GM19328 (cell line): ENCODE measurements around the gene POLN.

ENCODE experiments used
- ATAC-seq: cut with Tn5 transposase; IDR thresholded peaks from one replicate; pipeline ENCODE4 v1.9.1; 2021; ENCODE audit warnings: mild to moderate bottlenecking, moderate library complexity; ENCODE audit not compliant: unreplicated experiment

Gene POLN

DNA sequence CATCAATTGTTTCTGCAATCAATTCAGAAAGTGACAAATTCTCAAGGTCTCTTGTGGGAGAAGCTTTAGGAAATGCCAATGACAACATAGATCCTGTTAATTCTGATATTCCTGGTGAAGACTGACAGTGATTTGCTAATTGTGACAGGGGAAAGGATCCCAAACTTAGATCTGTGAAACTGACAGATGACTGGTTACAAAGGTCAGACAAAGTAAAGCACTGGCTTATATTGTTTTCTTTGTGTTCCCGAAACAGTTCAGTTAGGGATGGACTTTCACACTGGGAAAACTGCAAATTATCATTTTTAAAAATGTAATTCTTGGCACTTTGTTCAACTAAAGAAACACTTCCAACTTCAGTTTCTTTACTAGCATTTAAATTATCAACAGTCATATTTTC lies 152.7 kb downstream of the POLN start:
- ATAC-seq: no peak

DNA sequence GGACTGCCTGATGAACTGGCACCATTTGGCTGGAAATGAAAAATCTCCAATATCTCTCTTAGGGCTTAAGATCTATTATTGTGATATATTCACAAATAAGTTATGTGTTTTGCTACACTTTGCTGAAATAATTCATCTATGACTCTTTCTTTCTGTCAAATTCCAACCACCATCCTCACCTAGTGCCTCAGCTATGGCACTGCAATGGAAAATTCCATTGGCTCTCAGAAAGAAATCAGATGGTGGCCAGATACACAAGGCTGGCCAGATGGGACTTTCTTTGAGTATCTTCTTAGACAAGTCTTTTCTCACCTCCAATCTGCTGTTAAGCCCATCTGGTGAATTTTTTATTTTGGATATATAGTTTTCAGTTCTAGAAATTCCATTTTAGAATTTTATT lies 154.8 kb downstream of the POLN start:
- ATAC-seq: no peak

DNA sequence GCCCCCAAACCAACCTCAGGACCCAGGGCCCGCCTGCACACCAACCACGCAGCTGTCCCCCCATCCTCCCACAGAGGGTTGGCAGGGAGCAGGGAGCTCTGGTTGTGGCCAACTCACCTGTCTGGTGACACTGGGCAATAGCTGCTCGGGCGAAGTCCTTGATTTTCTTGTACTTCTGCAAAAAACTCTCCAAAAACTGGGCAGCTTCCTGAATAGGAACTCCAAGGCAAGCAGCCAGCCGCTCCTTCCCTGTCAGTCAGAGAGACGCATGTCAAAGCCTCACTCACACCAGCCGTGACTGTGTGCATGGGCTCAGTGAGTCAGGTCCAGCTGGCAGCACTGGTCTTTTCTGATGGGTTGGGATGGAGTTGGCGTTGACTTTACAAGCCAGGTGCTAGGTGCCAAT lies 156.4 kb downstream of the POLN start:
- no peak for ATAC-seq

DNA sequence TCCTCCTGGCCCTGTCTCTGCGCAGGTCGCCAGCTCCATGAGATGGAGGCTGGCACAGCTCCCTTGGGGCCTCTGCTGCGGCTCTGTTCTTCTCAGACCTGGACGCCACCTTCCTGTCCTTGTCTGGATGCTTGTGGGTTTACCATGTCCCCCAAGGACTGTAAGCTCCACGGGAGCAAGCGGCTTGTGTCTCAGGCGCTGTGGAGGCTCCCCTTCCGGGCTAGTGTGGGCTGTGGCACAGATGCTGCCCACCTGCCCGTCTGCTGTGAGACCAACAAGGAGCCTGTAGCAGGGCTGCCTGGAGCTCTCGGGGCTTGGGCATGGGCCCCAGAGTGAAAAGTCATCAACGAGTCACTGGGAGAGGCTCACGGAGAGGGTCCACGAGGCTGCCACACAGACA lies 157.6 kb downstream of the POLN start:
- ATAC-seq: no peak

DNA sequence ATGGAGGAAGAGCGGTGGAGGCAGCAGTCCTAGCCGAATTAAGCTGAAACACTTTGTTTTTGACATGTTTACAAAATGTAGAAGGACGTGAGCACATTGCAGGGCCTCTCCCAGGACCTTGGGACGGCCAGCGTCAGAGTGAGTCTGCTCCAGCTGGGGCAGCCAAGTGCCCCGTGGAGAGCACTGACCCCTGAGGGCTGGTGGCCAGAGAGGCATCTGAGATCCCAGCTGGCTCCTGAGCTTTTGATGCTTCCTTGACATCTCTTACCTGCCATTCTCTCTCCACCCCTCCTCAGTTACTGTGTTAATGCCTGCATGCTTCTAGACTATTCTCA lies 158.1 kb downstream of the POLN start:
- ATAC-seq: no peak

DNA sequence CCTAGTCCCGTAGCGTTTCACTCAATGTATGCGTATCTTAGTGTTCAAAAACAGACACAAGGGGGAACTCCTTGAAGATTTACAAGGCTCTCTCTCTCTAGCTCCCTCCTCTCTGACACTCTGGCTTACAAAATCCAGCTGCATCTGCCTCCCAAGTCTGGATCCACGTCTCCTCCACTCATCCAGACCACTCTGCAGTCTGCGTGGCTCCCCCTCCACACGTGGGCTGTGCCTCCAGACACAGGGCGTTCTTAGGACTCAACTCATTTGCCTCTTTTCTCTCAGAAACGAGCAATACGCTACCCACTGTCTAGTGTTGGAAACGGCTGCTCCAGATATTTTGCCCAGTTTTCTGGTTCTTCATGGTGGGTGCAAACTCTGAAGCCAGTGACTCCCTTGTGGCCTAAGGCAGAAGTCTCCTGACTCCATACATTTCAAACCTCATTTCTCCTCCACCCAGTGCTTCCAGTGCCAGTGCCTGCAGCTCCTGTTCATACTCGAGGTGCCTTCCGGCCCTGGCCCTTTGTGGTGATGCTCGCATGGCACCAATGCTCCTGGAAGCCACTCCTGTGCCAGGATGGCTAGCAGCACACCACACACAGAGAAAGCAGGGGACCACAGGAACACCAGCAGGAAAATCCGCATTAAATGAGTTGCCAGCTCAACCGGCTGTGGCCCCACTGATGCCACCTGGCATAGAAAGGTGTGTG lies 158.7 kb downstream of the POLN start:
- no peak for ATAC-seq

DNA sequence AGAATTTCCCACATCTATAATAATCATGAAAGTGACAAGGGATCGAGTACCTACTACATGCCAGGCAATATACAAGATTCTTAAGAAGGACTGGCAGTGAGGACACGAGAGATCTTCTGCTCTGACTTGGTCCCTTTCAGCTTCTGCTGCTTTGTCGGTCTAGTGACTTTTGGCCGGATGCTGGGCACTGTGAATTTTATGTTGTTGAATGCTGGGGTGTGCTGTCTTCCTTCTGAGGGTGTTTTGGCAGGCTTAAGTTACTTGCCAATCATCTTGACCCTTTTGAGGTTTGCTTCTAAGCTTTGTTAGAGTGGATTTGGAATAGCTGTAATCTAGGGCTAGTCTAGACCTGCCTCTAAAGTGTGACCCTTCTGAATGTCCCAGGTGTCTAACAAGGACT lies 159.3 kb downstream of the POLN start:
- no peak for ATAC-seq

DNA sequence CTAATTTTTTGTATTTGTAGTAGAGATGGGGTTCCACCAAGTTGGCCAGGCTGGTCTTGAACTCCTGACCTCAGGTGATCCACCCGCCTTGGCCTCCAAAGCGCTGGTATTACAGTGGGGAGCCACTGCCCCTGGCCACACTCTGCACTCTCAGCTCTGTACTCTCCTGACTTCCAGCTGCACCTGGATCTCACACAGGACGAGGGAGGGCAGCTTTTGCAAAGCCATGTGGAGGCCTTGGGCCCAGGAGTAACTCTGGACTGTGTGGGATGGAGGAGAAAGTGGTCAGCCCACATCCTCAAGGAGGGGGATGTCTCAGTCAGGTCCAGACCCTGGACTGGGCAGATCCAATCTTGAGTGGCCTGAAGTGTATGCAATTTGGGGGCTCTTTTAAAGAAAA lies 159.8 kb downstream of the POLN start:
- ATAC-seq: no peak

DNA sequence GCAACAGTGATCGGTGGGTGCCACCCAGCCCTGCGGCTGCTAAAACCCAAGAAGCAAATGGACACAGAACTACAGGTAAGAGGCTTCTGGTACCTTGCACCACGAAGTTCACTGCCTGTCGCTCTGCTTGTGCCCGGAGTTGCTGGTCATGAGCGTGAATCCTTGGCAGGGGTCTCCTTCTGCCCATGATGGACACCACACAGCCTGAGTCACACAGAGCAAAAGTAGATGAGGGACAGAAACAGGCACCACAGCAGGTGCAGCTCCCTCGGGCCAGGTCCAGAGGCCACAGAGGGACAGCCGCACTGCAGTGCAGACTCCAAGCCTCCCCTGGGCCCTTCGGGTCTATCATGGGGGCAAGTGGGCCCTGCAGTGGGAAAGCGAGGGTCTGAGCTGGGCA lies 160.4 kb downstream of the POLN start:
- ATAC-seq: no peak

DNA sequence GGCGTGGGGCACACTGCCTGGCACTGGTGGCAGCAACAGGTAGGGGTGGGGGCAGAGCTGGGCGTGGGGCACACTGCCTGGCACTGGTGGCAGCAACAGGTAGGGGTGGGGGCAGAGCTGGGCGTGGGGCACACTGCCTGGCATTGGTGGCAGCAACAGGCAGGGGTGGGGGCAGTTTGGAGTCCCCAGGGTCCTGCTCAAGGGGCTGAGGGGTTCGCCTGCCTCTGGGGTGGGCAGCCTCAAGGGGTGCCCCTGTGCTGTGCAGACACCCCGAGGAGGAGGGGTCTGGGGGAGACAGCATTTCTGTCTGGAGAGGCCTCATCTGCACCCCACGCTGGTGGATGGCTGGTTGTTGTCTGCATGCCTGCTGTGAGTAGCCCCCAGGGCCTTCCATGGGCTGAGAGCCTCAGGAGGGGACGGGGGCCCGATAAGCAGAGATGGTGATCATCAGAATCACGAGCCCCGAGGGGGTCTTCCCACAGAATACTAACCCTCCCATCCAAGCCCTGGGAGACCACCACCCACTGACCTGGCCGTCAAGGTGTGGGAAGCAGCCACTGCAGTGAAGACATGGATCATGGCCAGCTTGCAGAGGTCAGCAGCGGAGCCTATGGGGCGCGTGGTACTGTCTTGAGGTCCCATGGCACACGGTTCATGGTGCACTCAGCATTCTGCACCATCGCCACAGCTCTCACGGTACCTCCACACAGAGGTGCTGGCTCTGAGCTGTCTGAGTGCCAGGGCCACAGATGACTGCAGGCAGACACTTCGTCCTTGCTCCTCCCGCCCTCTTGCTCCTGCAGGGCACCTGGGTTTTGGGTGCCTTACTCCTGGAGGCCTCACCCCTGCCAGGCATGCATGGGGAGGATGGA lies 161.3 kb downstream of the POLN start:
- no peak for ATAC-seq

DNA sequence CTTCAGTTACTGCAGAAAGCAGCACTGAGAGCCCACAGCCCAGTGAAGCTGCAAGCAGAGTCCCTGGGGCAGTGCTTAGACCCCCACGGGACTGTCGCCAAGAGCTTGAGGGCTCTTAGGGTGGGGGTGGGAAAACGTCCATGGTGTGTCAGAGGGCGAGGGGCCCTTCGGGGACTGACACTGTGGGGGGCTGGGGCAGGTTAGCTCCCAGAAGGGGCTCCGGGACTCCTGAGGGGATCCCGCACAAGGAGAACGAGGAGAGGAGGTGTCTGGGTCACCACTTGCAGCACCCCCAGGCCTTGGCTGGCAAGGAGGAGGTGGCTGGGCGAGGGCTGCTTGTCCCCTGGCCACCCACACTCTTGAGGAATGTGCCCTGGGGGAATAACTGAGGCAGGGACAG lies 162.0 kb downstream of the POLN start:
- ATAC-seq: no peak

DNA sequence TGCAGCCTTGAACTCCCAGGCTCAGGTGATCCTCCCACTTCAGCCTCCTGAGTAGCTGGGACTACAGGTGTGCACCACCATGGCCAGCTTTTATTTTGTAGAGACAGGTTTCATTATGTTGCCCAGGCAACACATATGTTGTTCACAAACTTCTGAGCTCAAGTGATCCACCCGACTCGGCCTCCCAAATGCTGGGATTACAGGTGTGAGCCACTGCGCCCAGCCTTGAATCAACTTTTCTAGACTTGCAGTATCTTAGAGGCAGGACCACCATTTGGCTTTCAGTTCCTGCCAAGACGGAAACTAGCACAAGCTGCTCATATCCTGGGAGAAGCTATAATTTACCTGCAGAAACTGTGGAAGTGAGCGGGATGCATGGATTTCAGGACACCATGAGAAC lies 162.9 kb downstream of the POLN start:
- no peak for ATAC-seq

DNA sequence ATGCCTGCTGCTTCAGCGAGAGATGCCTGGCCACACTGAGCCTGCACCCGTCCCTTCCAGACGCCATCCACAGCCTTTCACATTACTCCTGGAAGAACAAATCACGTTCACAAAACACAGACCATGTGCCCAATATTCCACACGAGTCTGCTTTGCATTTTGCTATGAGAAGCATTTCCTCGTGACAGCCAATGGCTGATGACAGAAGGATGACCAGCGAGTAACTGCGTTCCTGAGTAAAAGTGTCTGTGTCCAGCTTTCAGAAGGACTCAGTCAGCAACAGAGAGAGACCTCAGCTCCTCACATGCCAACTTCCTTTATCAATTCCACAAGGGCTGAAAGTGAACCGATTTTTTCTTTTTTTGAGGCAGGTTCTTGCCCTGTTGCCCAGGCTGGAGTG lies 163.3 kb downstream of the POLN start:
- no peak for ATAC-seq

DNA sequence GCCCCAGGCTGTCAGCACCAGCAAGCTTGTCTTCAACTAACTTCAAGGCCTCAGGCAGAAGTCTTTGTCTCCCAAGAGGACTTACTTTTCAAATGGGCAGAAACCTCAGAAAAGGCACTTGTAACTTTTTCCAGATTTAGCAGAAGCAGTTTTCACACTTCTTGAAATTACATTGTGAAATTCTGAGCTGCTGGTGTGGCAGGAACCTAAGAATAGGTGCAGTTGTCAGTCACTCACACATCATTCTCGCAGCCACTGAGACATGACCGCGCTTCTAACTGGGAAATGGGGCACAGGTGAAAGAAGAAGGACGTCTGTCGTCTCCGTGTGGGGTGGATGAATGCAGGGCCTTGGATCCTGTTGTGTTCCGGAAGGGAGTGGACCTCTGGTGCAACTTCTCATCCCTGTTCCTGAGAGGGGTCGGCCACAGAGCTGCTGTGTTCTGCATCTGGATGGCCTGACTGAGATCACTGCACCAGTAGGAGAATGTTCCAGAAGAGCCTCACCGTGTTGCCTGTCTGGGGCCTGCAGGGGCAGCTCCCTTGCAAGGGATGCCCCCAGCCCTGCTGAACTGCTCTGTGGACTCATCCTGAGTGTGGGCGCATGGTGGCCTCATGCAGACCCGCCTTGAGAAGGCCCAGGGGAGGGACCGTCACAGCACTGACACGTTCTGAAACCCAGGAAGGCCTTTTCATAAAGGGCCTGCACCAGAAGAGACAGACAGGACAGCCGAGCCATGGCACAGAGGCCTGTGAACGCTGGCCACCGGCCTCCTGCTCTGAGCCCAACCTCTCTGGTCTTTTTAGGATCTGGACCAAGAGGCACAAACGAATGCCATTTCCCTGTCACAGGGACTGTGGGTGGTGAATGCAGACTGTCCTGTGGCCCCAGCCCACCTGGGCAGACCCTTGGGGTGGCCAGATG lies 164.1 kb downstream of the POLN start:
- ATAC-seq: no peak

DNA sequence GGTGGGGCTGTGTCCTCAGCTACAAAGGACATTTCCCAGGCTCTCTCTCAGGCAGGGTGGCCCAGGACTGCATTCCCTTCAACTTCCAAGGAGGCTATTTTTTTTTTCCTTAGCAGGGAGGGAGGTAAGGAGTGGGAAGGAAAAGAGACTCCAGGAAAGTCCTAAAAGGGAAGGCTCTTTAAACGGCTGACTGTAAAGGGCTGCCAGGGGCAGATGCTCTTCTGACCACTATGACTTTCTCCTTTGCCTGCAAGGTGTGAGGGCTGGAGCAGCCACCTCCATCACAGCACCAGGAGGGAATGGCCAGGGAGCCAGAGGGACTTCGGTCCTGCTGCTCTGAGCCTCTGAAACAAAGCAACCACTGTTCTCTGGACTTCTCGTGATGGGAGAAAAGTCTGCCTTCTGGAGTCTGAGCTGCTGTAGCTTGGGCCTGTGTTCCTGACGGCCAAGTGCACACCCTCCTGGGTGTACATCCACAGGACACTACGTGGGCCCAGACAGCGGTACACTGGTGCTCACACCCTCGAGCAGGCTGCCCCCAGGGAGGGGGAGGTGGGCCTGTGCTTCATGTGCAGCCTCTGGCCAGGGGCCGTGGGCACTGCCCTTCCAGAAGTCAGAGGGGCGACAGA lies 164.9 kb downstream of the POLN start:
- no peak for ATAC-seq

DNA sequence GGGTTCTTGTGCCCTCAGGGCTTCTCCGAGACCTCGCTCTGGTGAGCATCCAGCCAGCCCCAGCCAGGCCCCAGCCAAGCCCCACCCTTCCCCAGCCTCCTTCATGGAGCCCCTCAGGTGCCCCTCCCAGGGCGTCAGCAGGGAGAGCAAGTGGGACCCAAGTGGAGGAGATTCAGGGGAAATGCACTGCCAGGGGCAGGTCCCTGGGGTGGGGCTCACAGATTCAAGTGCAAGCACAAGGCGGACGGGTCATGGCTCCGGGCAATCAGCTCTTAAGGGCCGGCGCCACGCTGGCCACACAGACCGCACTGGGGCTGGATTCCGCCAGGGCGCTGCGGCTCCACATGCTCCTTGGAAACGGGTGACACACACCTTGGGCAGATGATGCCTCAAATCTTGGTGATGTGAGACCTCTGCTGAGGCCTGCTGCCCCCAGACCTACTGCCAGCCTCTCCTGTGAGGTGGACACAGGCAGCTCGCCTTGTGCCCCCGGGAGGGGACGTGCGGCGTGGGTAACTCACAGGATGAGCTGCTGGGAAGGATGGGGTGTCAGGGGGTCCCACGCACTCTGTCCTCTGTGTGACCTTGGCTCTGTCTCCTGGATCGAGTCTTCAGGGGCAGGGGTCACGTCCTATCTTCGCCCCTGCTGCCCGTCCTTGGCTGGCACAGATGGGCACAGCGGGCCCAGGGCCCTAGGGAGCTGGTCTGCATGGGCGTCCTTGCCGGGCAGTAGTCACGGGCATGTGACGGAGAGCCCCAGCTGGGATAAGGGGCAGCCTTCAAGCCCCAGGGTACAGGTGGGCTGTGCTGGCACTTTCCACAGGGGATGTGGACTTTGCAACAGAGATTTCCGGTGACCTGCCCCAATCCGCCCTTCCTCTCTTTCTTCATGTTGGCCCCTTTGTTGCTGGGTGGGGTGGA lies 165.7 kb downstream of the POLN start:
- ATAC-seq: no peak

DNA sequence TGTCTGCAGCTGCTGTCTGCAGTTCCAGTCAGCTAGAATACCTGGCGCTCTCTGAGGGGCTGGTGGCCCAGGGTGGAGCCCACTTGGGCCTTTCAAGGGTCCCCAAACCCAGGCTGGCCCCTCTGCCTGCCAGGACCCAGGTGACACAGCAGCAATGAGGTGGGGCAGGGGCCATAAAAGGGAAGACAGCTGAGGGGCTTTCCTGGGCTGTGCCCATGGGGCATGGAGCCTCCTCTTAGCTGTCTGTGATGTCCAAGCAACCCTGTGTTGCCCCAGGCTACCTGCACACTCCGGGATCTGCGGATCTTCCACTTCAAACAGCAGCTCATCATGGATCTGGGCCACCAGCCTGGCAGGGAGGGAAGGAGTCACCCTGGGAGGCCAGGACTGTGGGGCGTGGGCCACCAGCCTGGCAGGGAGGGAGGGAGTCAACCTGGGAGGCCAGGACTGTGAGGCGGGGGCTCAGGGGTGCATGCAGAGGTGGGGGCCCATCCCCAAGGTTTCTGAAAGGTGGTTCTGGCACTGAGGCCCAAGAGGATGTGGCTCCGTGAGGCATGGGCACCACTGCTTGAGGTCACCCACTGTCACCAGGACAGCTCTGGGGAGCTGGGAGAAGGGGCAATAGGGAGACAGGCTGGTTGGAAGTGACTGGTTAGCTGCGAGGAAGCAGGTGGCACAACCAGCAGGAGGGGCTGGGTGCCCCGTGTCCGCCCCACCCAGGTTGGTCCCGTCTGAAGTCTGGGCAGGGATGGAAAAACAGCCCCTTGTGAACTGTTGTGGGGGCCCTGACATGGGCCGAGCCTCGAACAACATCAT lies 166.5 kb downstream of the POLN start:
- ATAC-seq: no peak

DNA sequence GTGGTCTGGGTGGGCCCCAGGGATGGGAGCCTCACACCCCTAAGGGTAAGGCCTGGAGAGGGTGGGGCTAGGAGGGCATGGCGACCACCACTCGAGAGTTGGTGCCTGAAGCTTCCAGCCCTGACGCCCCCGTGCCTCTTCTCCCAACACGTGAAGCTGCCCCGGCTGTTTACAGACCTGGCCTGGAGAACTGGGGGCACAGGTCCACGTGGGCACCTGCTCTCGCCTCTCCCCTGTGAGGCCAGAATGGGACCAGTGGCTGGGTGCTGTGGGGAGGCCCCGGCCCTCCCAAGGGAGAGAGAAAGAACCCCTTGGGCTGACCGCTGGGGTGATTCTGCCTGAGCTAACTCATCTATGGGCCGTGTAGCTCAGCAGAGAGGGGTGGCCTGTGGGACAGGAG lies 167.3 kb downstream of the POLN start:
- ATAC-seq: no peak

DNA sequence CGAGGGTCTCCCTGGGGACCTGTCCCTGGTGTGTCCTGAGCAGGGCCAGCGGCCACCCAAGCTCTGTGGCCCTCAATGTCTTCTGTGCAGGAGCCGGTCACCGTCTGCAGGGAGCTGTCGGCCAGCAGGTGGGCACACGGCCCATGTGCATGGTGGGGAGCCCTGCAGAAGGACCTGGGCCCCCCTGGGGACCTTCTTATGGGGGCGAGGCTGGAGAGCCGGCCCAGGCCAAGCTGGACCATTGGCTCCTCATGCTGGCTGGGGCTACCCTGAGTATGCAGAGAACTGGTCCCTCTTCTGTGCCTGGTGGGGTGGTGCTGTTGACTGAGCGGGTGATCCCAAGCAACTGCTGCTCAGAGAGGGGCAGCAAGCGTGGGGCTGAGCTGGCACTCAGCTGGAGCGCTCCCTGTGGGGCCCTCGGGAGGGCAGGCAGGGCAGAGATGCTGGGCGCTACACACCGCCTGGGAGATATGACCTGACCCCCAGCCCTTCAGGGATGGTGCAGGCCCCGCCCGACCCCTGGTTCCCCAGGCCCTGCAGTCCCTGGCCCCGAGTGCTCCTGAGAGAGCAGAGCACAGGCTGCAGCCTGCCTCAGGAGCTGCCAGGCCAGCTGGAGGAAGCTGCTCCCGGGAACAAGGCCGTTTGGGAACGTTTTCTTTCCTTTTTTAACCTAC lies 168.0 kb downstream of the POLN start:
- no peak for ATAC-seq
